Uterus (tissue), 2 donors: ENCODE results near the gene UBAP2.

Source experiments
- POLR2A ChIP-seq, 2 donors: fragments of 450-650 bp; IDR thresholded peaks; one replicate each; pipeline ENCODE4 v1.6.1; 2016; ENCODE audit warnings: antibody characterized with exemption in 2 of 2, mild to moderate bottlenecking in 1 of 2, moderate library complexity in 1 of 2
- TF ChIP-seq, protein P1 (sequence below), 4 experiments: fragments of 200-600 bp in 2 of 4; fragments of 450-650 bp in 2 of 4; sonication (generic) in 2 of 4; IDR thresholded peaks; one replicate each; pipeline ENCODE4 v1.5.1; 2016 to 2019; ENCODE audit warnings: antibody characterized with exemption in 4 of 4, mild to moderate bottlenecking in 2 of 4, moderate library complexity in 1 of 4

DNA sequence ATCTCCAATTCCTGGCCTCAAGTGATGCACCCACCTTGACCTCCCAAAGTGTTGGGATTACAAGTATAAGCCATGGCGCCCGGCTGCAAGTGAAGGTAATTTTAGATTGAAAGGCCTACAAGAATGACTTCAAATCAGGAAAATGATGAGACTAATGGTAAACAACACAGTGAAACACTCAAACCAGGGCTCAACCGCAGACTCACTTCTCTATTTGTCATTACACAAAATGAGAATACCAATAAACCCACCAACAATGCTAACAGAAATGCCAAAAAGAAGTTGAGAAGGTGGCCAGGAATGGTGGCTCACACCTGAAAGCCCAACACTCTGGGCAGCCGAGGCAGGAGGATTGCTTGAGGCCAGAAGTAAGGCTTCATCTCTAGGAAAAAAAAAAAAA is 92.1 kb downstream of the UBAP2 start:
- TF ChIP-seq, protein P1, sequence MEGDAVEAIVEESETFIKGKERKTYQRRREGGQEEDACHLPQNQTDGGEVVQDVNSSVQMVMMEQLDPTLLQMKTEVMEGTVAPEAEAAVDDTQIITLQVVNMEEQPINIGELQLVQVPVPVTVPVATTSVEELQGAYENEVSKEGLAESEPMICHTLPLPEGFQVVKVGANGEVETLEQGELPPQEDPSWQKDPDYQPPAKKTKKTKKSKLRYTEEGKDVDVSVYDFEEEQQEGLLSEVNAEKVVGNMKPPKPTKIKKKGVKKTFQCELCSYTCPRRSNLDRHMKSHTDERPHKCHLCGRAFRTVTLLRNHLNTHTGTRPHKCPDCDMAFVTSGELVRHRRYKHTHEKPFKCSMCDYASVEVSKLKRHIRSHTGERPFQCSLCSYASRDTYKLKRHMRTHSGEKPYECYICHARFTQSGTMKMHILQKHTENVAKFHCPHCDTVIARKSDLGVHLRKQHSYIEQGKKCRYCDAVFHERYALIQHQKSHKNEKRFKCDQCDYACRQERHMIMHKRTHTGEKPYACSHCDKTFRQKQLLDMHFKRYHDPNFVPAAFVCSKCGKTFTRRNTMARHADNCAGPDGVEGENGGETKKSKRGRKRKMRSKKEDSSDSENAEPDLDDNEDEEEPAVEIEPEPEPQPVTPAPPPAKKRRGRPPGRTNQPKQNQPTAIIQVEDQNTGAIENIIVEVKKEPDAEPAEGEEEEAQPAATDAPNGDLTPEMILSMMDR (IDR thresholded peaks at IDR 0.05) = no peak
- no peak for TF ChIP-seq POLR2A (IDR thresholded peaks at IDR 0.05)
